ENCODE results near the gene SATL1. TPM values are rescaled to one million over a fixed set of nuclear protein-coding genes. Genes with fewer than 3 reads are reported as not detected.

The SATL1 gene
- total and polyA plus RNA-seq, 2 donors (not counting 3 experiments of a cell fraction or from before 2014, with no cell fraction given), result not detected

DNA sequence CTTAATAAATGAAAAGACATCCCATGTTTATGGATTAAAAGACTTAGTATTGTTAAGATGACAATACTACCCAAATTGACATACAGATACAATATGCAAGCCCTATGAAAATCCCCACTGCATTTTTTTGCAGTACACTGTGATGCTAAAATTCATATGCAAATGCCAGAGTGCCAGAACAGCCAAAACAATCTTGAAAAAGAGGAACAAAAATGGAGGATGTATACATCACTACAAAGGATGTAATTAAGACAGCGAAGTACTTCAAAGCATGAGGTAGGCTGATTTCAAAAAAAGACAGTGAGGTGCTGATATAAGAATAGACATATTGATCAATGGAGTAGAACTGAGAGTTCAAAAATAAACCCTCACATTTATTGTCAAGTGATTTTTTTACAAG is 47.3 kb downstream of the SATL1 start:
- POLR2A ChIA-PET, result no interaction called here
- BruUV-seq (replicated peaks), result no TSS peak

More for the DNA sequence above, 47.3 kb downstream of the SATL1 start:
- Histone ChIP-seq H4K20me1 (replicated peaks; ENCODE audit: control insufficient read depth, extremely low read depth, insufficient read depth, low read length) (no peaks in the 10 kb centered on the region), H3K79me2 (ENCODE audit: control insufficient read depth, insufficient read depth, low read length) (no peaks in the 10 kb centered on the region), H3K9ac (replicated peaks; ENCODE audit: extremely low read depth, insufficient read depth, low read length) (no peak overlapping the region), H3K4me3 (replicated peaks in 1 of 3; ENCODE audit: insufficient read depth in 1 of 3, low read depth in 1 of 3, low read length in 3 of 3) (no peak overlapping the region), H3K9me3 (replicated peaks; ENCODE audit: control insufficient read depth, insufficient read depth, low read length) (no peaks in the 10 kb centered on the region), H3K27ac (ENCODE audit: insufficient read depth, low read depth, low read length) (no peak overlapping the region), H3K9me1 (replicated peaks; ENCODE audit: control insufficient read depth, extremely low read depth, insufficient read depth, low read length) (no peaks in the 10 kb centered on the region), H3K27me3 (ENCODE audit: control insufficient read depth in 2 of 2, insufficient read depth in 2 of 2, low read length in 2 of 2) (no peaks in the 10 kb centered on the region), H3K4me2 (ENCODE audit: insufficient read depth, low read length) (no peak overlapping the region), H3K4me1 (ENCODE audit: control insufficient read depth, extremely low read depth, insufficient read depth, low read length) (no peaks in the 10 kb centered on the region), H3K36me3 (ENCODE audit: control insufficient read depth in 2 of 2, extremely low read depth in 1 of 2, insufficient read depth in 2 of 2, low read length in 2 of 2) (no peaks in the 10 kb centered on the region), H2AFZ (ENCODE audit: low read depth, low read length) (no peak overlapping the region)
- dilution Hi-C loops (cut with MboI; ENCODE audit: extremely low pct_ligation_motif_present, low sequenced_read_pairs), result no loop called here
- no peak for DNase-seq (ENCODE audit: low read depth, low spot score)
- no peak for FAIRE-seq
- intact Hi-C loops (cut with micrococcal nuclease), result no loop called here
- CTCF ChIA-PET, result no interaction called here
- TF ChIP-seq MYC (IDR thresholded peaks at IDR 0.05; ENCODE audit: low read depth, low read length), result no peak
- TF ChIP-seq, protein P1, sequence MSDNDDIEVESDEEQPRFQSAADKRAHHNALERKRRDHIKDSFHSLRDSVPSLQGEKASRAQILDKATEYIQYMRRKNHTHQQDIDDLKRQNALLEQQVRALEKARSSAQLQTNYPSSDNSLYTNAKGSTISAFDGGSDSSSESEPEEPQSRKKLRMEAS (IDR thresholded peaks at IDR 0.05; ENCODE audit: insufficient read depth, insufficient read length), result no peak
- TF ChIP-seq JUN (IDR thresholded peaks at IDR 0.05; ENCODE audit: borderline replicate concordance, insufficient read depth, insufficient read length, low read depth), result no peak
- TF ChIP-seq POLR2AphosphoS5 (IDR thresholded peaks at IDR 0.05; ENCODE audit: insufficient read depth, low read depth, low read length), result no peak
- no peak for TF ChIP-seq FOS (IDR thresholded peaks at IDR 0.05; ENCODE audit: borderline replicate concordance, insufficient read depth, low read length)
- no peak for TF ChIP-seq EZH2 (IDR thresholded peaks at IDR 0.05; ENCODE audit: borderline replicate concordance, low read depth, low read length, severe bottlenecking)
- TF ChIP-seq, protein P2, sequence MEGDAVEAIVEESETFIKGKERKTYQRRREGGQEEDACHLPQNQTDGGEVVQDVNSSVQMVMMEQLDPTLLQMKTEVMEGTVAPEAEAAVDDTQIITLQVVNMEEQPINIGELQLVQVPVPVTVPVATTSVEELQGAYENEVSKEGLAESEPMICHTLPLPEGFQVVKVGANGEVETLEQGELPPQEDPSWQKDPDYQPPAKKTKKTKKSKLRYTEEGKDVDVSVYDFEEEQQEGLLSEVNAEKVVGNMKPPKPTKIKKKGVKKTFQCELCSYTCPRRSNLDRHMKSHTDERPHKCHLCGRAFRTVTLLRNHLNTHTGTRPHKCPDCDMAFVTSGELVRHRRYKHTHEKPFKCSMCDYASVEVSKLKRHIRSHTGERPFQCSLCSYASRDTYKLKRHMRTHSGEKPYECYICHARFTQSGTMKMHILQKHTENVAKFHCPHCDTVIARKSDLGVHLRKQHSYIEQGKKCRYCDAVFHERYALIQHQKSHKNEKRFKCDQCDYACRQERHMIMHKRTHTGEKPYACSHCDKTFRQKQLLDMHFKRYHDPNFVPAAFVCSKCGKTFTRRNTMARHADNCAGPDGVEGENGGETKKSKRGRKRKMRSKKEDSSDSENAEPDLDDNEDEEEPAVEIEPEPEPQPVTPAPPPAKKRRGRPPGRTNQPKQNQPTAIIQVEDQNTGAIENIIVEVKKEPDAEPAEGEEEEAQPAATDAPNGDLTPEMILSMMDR (IDR thresholded peaks at IDR 0.05; ENCODE audit: extremely low read depth in 1 of 2, insufficient read depth in 1 of 2, low read depth in 1 of 2, low read length in 2 of 2), result no peak
- no peak for TF ChIP-seq GATA2 (IDR thresholded peaks at IDR 0.05; ENCODE audit: insufficient read depth, insufficient read length, low read depth, low read length)
- TF ChIP-seq POLR2A (IDR thresholded peaks at IDR 0.05; ENCODE audit: low read depth, low read length), result no peak

Measured in endothelial cell of umbilical vein (primary cell).